ENCODE data around the gene RREB1. TPM values are rescaled to one million over a fixed set of nuclear protein-coding genes. Genes with fewer than 3 reads are reported as not detected.

The RREB1 gene
- total RNA-seq, result 11.1 and 23.6 TPM in 2 replicates

GRCh38 chr6:7107578-7108195 is at the start of gene RREB1:
RREB1 (plus strand) TSS chr6:7107961; CDS start chr6:7181912, 73,951 bp downstream.

Other genes with a start within 250 kb of the RREB1 start
- gene SSR1, start 205.2 kb downstream of the RREB1 start, total RNA-seq, result 91.4 and 98.2 TPM in 2 replicates

Data from epithelial cell of alveolus of lung (primary cell).